Thoracic aorta (tissue), 2 donors: ENCODE results near the gene LLCFC1. TPM values are rescaled to one million over a fixed set of nuclear protein-coding genes. Genes with fewer than 3 reads are reported as not detected.

Experiments
- ATAC-seq: fragments of 150-250 bp; one replicate; pipeline ENCODE4 v1.8.0; 2017; ENCODE audit warnings: low read depth; ENCODE audit not compliant: insufficient number of reproducible peaks, low FRiP score
- DNase-seq: peaks from one replicate; pipeline ENCODE4 v3.0.0-alpha.2; 2020; ENCODE audit warnings: low spot score
- H3K27ac ChIP-seq, 2 donors: fragments of 200-600 bp; sonication (generic); 1 replicate in 1 of 2; 2 replicates in 1 of 2; pipeline ENCODE4 v1.5.1; 2016; ENCODE audit warnings: mild to moderate bottlenecking in 2 of 2, moderate library complexity in 2 of 2
- H3K27me3 ChIP-seq: fragments of 200-600 bp; sonication (generic); replicated peaks from 2 replicates; pipeline ENCODE4 v1.6.0; 2016; ENCODE audit warnings: mild to moderate bottlenecking; ENCODE audit not compliant: insufficient read depth
- H3K36me3 ChIP-seq: fragments of 200-600 bp; sonication (generic); one replicate; pipeline ENCODE4 v1.5.1; 2016
- H3K4me1 ChIP-seq, 2 donors: fragments of 200-600 bp; sonication (generic); 1 replicate in 1 of 2; 2 replicates in 1 of 2; pipeline versions ENCODE4 v1.5.1 to v1.6.0; 2016; ENCODE audit warnings: low read depth in 2 of 2, mild to moderate bottlenecking in 1 of 2; ENCODE audit not compliant: control insufficient read depth in 1 of 2
- H3K4me3 ChIP-seq: fragments of 200-600 bp; sonication (generic); 2 replicates; pipeline ENCODE4 v1.5.1; 2016; ENCODE audit warnings: mild to moderate bottlenecking
- H3K9me3 ChIP-seq: fragments of 200-600 bp; sonication (generic); 2 replicates; pipeline ENCODE4 v1.5.1; 2016
- total RNA-seq, 2 donors: library from RNA; depleted of rRNA; stranded (reverse); fragments of >200 nt; gene quantifications; one replicate each; pipeline versions ENCODE4 v1.1.0 to v1.2.3, GENCODE V29; 2016
- TF ChIP-seq, protein P1 (sequence below): fragments of 200-600 bp; sonication (generic); IDR thresholded peaks from one replicate; pipeline ENCODE4 v1.5.1; 2019; ENCODE audit warnings: antibody characterized with exemption

LLCFC1 gene
- total RNA-seq, 2 donors from 2014 or later: not detected

DNA sequence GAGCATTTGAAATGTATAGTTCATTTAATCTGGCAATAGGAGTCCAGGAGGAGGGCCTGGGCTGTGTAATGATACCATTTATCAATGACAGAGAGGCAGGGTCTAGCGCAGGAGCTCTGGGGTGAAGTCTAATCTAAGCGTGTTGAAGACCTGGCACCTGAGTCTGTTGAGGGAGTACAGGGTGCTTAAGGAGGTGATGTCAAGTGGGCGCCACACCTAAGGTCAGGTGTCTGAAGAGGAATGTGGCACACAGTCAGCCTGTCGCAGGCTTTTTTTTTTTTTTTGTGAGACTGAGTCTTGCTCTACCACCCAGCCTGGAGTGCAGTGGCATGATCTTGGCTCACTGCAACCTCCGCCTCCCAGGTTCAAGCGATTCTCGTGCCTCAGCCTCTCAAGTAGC is 2.3 kb downstream of the LLCFC1 start:
- Histone ChIP-seq H3K27me3 (no peaks in the 10 kb centered on the region), H3K36me3 (no peaks in the 10 kb centered on the region), H3K4me3 (no peak overlapping the region), H3K27ac (no peak overlapping the region), H3K4me1 (no peaks in the 10 kb centered on the region), H3K9me3 (no peaks in the 10 kb centered on the region)
- ATAC-seq (no peak), DNase-seq (no peak)
- TF ChIP-seq, protein P1, sequence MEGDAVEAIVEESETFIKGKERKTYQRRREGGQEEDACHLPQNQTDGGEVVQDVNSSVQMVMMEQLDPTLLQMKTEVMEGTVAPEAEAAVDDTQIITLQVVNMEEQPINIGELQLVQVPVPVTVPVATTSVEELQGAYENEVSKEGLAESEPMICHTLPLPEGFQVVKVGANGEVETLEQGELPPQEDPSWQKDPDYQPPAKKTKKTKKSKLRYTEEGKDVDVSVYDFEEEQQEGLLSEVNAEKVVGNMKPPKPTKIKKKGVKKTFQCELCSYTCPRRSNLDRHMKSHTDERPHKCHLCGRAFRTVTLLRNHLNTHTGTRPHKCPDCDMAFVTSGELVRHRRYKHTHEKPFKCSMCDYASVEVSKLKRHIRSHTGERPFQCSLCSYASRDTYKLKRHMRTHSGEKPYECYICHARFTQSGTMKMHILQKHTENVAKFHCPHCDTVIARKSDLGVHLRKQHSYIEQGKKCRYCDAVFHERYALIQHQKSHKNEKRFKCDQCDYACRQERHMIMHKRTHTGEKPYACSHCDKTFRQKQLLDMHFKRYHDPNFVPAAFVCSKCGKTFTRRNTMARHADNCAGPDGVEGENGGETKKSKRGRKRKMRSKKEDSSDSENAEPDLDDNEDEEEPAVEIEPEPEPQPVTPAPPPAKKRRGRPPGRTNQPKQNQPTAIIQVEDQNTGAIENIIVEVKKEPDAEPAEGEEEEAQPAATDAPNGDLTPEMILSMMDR: no peak

GRCh38 chr7:142942746-142943145 is 3.5 kb downstream of the LLCFC1 start:
- ATAC-seq (no peak), DNase-seq (no peak)
- Histone ChIP-seq H3K4me1 (no peaks in the 10 kb centered on the region), H3K9me3 (no peaks in the 10 kb centered on the region), H3K27ac (no peak overlapping the region), H3K4me3 (no peak overlapping the region), H3K36me3 (no peaks in the 10 kb centered on the region), H3K27me3 (no peaks in the 10 kb centered on the region)
- TF ChIP-seq, protein P1: no peak

GRCh38 chr7:142943706-142944268 is 4.5 kb downstream of the LLCFC1 start:
- no peaks in the 10 kb centered on the region for H3K27me3 ChIP-seq
- H3K9me3 ChIP-seq: no peaks in the 10 kb centered on the region
- DNase-seq (no peak), ATAC-seq (no peak)
- H3K4me1 ChIP-seq: no peaks in the 10 kb centered on the region
- H3K27ac ChIP-seq: no peak overlapping the region
- TF ChIP-seq, protein P1: no peak
- no peak overlapping the region for H3K4me3 ChIP-seq
- H3K36me3 ChIP-seq: no peaks in the 10 kb centered on the region

GRCh38 chr7:142945001-142945400 is 5.7 kb downstream of the LLCFC1 start:
- H3K27ac ChIP-seq: no peak overlapping the region
- no peak for ATAC-seq
- H3K4me1 ChIP-seq: no peaks in the 10 kb centered on the region
- H3K27me3 ChIP-seq: no peaks in the 10 kb centered on the region
- no peak for DNase-seq
- TF ChIP-seq, protein P1: no peak
- no peaks in the 10 kb centered on the region for H3K9me3 ChIP-seq
- no peaks in the 10 kb centered on the region for H3K36me3 ChIP-seq
- no peak overlapping the region for H3K4me3 ChIP-seq

GRCh38 chr7:142948603-142949002 is 9.3 kb downstream of the LLCFC1 start:
- no peaks in the 10 kb centered on the region for H3K9me3 ChIP-seq
- no peak for DNase-seq
- H3K36me3 ChIP-seq: no peaks in the 10 kb centered on the region
- H3K27ac ChIP-seq: no peak overlapping the region
- TF ChIP-seq, protein P1: no peak
- no peak for ATAC-seq
- H3K27me3 ChIP-seq: no peaks in the 10 kb centered on the region
- no peak overlapping the region for H3K4me3 ChIP-seq
- H3K4me1 ChIP-seq: no peaks in the 10 kb centered on the region
